K562 (cell line): ENCODE data around the gene CRIP1. TPM values are rescaled to one million over a fixed set of nuclear protein-coding genes. Genes with fewer than 3 reads are reported as not detected.
A peak's percentile ranks its signal among the peaks of the same experiment; 100 is the strongest.

ENCODE experiments used
- ATAC-seq: fragments of 200-7000 bp; cut with Tn5 transposase; 3 replicates; pipeline ENCODE4 v1.9.1; 2020; ENCODE audit warnings: moderate library complexity
- BruUV-seq: library from RNA; stranded (reverse); fragments of 400-500 nt; replicated peaks from 2 replicates; lab custom pipeline; 2021; lab: Mats Ljungman, UMichigan
- CTCF ChIA-PET: fragments of 300-600 bp; formaldehyde crosslinking; extraction: SDS; loops from one replicate; lab custom pipeline; 2021; ENCODE audit warnings: low intra/inter-chr PET ratio; lab: Yijun Ruan, JAX
- POLR2A ChIA-PET: fragments of 300-600, 350-650 bp; sonication (Branson Sonifier 250); formaldehyde crosslinking; extraction: SDS; loops from one replicate; lab custom pipeline; 2021; ENCODE audit warnings: antibody characterized with exemption, inconsistent platforms; lab: Yijun Ruan, JAX
- DNase-seq, 4 experiments: peaks; one replicate each; pipeline versions ENCODE4 v3.0.0 to v3.0.0-alpha.2; 2011 to 2018; ENCODE audit warnings: low spot score in 3 of 4, mixed read lengths in 3 of 4; ENCODE audit errors: extremely low read depth in 1 of 4
- FAIRE-seq: peaks from 2 replicates; lab custom pipeline; 2011; peaks lifted over from hg19 to GRCh38; lab: Jason Lieb, UNC
- H2AFZ ChIP-seq: 2 replicates; pipeline ENCODE4 v1.6.0; 2011; ENCODE audit warnings: low read depth, low read length, control low read depth, inconsistent platforms
- H3K27ac ChIP-seq: fragments of 200-600 bp; 3 replicates; pipeline ENCODE4 v1.8.0; 2011; ENCODE audit warnings: low read depth, mild to moderate bottlenecking, control low read depth, inconsistent platforms, low read length, moderate library complexity, mixed read lengths; ENCODE audit errors: extremely low read depth
- H3K27me3 ChIP-seq, 2 experiments: fragments of 300-600 bp in 1 of 2; 2 replicates in 1 of 2; 3 replicates in 1 of 2; pipeline versions ENCODE4 v1.6.0 to v1.8.0; 2011; ENCODE audit warnings: inconsistent platforms in 2 of 2, low read length in 2 of 2, mild to moderate bottlenecking in 1 of 2, mixed read lengths in 1 of 2, moderate library complexity in 1 of 2; ENCODE audit not compliant: control insufficient read depth in 2 of 2, insufficient read depth in 2 of 2
- H3K36me3 ChIP-seq: fragments of 300-600 bp; 3 replicates; pipeline ENCODE4 v1.8.0; 2011; ENCODE audit warnings: mild to moderate bottlenecking, low read length, inconsistent platforms; ENCODE audit not compliant: control insufficient read depth, insufficient read depth
- H3K4me1 ChIP-seq, 2 experiments: fragments of 200-600 bp in 1 of 2; replicated peaks in 1 of 2; 2 replicates in 1 of 2; 3 replicates in 1 of 2; pipeline versions ENCODE4 v1.5.1 to v1.8.0; 2011; ENCODE audit warnings: inconsistent platforms in 2 of 2, low read length in 2 of 2, mild to moderate bottlenecking in 1 of 2, mixed read lengths in 1 of 2, moderate library complexity in 1 of 2; ENCODE audit not compliant: control insufficient read depth in 2 of 2, insufficient read depth in 2 of 2
- H3K4me2 ChIP-seq: 2 replicates; pipeline ENCODE4 v1.6.1; 2011; ENCODE audit warnings: low read length, control low read depth, inconsistent platforms, mixed read lengths; ENCODE audit not compliant: insufficient read depth
- H3K4me3 ChIP-seq: fragments of 200-600 bp; sonication (generic), shearing (Covaris generic); 2 replicates; pipeline ENCODE4 v1.5.1; 2016; ENCODE audit warnings: control low read depth, inconsistent platforms
- H3K79me2 ChIP-seq: fragments of 200-600 bp; 3 replicates; pipeline ENCODE4 v1.8.0; 2011; ENCODE audit warnings: low read length, inconsistent platforms; ENCODE audit not compliant: control insufficient read depth, insufficient read depth
- H3K9ac ChIP-seq, 2 experiments: 2 replicates each; pipeline versions ENCODE4 v1.6.0 to v1.6.1; 2011; ENCODE audit warnings: low read depth in 2 of 2, low read length in 2 of 2, control low read depth in 1 of 2, inconsistent platforms in 1 of 2, mild to moderate bottlenecking in 1 of 2, mixed read lengths in 1 of 2; ENCODE audit not compliant: insufficient read depth in 1 of 2
- H3K9me1 ChIP-seq: one replicate; pipeline ENCODE4 v1.6.0; 2011; ENCODE audit warnings: inconsistent platforms, mild to moderate bottlenecking, low read length, moderate library complexity; ENCODE audit not compliant: control insufficient read depth, insufficient read depth
- H3K9me3 ChIP-seq: replicated peaks from 2 replicates; pipeline ENCODE4 v1.5.1; 2011; ENCODE audit warnings: low read depth, low read length, inconsistent platforms; ENCODE audit not compliant: control insufficient read depth, insufficient read depth
- H4K20me1 ChIP-seq: replicated peaks from 2 replicates; pipeline ENCODE4 v1.6.1; 2011; ENCODE audit warnings: low read length, inconsistent platforms, mixed read lengths; ENCODE audit not compliant: control insufficient read depth, insufficient read depth
- KLF16 ChIP-seq: IDR thresholded peaks from 2 replicates; pipeline ENCODE4 v1.6.1; 2016; ENCODE audit warnings: antibody characterized with exemption
- POLR2G ChIP-seq: fragments of 200-400 bp; formaldehyde crosslinking; IDR thresholded peaks from 2 replicates; pipeline ENCODE4 v1.6.1; 2017; ENCODE audit warnings: low read depth, mild to moderate bottlenecking, antibody characterized with exemption, low read length, moderate library complexity
- RBM22 ChIP-seq: fragments of 200-400 bp; formaldehyde crosslinking; IDR thresholded peaks from 2 replicates; pipeline ENCODE4 v1.6.1; 2018; ENCODE audit warnings: low read length, low read depth; ENCODE audit not compliant: poor library complexity, severe bottlenecking
- WGBS: fragments of 100-300 bp; shearing (Covaris generic); methylation state at CpG from one replicate; pipeline ENCODE4 v1.1.6; 2016; ENCODE audit warnings: low coverage, mixed read lengths; ENCODE audit not compliant: insufficient coverage; ENCODE audit errors: missing lambda C conversion rate; 5-methylcytosine and 5-hydroxymethylcytosine counted together
- in situ Hi-C: fragments of 300-500 bp; cut with MboI; formaldehyde crosslinking; loops from 4 replicates; pipeline ENCODE4 v1.15.0; 2018; ENCODE audit warnings: inconsistent platforms, mixed read lengths
- intact Hi-C: fragments of 100-400 bp; cut with micrococcal nuclease; formaldehyde crosslinking; loops from 2 replicates; pipeline ENCODE4 v1.14.2; 2022
- polyA plus RNA-seq, 8 experiments: library from polyadenylated mRNA; depleted of rRNA in 4 of 8; stranded (reverse) in 5 of 8; unstranded in 3 of 8; fragments of >200 nt; fragmentation: Nextera tagmentation in 2 of 8; fragmentation: Illumina TruSeq in 1 of 8; extraction: Ambion mirVana in 2 of 8; extraction: Trizol in 1 of 8; gene quantifications; 2 replicates each; pipeline versions ENCODE4 v1.2.1 to v1.2.3, GENCODE V29; 2011 to 2014; ENCODE audit warnings: inconsistent platforms in 1 of 8, missing spikeins in 1 of 8
- total RNA-seq, 7 experiments: library from RNA; depleted of rRNA in 6 of 7; stranded (reverse); fragments of >200 nt in 6 of 7; fragmentation: Illumina TruSeq in 2 of 7; extraction: Trizol in 2 of 7; gene quantifications; 2 replicates each; pipeline versions ENCODE4 v1.2.1 to v1.2.3, GENCODE V29; 2011 to 2021; ENCODE audit warnings: low replicate concordance in 1 of 7
- TF ChIP-seq, protein P1 (sequence below), 2 experiments: IDR thresholded peaks in 1 of 2; conservative IDR thresholded peaks in 1 of 2; 2 replicates each; pipeline ENCODE4 v1.6.1; 2016; ENCODE audit warnings: low read depth in 2 of 2, mild to moderate bottlenecking in 1 of 2, missing compliant biosample characterization in 1 of 2, missing genetic modification characterization in 1 of 2, moderate library complexity in 1 of 2

CRIP1 gene
- total and polyA plus RNA-seq, 9 of the 15 experiments (the other 6 are each of a cell fraction or from before 2014, with no cell fraction given), result 0.11 to 0.58 (median 0.14) TPM; not detected in 6

DNA sequence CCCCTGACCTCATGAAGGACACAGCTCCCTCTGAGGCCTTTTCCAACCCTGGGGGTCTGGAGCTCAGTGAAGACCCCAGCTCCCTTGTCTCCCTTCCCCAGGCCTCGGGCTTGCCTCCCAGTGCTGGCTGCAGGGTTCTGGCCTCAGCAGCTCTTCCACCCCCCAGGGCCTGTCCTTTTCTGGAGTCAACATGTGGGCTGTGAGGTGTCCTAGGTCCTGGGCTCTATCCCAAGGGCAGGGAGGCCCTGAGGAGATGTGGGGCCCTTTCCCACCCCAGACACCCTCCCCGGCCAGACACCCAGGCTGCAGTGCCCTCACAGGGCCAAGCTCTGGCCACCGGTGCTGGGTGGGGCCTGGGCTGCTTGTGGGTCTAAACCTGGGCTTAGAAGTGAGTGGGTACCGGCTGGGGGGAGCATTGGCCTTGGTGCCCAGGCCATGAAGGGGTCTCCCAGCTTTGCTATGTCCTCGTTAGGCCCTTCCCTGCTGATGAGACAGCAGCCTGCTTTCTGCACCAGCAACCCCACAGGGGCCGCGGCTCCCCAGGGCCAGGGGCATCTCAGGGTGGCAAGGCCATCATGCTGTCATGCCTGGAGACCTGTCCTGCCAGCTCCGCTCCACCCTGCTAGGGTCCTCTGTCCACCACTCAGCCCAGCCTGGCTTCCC, 14.7 kb upstream of the CRIP1 start:
- 80% methylated on average over 4 of the region's 8 CpGs for WGBS
- Histone ChIP-seq H3K27me3 (peaks cover 0 to 7% of the 10 kb centered on the region in 2 experiments; a peak in 1 of 5 replicates), H3K27ac (no peak overlapping the region), H3K79me2 (no peaks in the 10 kb centered on the region), H3K9me3 (no peaks in the 10 kb centered on the region), H3K4me1 (peaks cover 0 to 79% of the 10 kb centered on the region in 2 experiments; a peak in 2 of 5 replicates), H3K36me3 (peaks cover 26% of the 10 kb centered on the region; the same call in 1 of the 3 replicates), H3K4me3 (no peak overlapping the region), H3K4me2 (no peak overlapping the region), H2AFZ (no peak overlapping the region), H3K9ac (peak overlapping the region in 1 of 2 experiments; percentile 26; a peak in 1 of 4 replicates), H3K9me1 (no peaks in the 10 kb centered on the region), H4K20me1 (no peaks in the 10 kb centered on the region; the same call in 1 of the 2 replicates)
- intact Hi-C loops, result loop anchor here (10.0 kb wide), 1 partner anchor 53 kb away; the partner anchor contains the start of gene TMEM121
- ChIA-PET POLR2A (interaction anchor here (1.6 to 1.9 kb wide), 2 partner anchors 9 to 15 kb away, joined by 5 to 8 read pairs; no protein-coding TSS in a partner anchor), CTCF (interaction anchor here (1.1 kb wide), 1 partner anchor 17 kb away, joined by 4 read pairs; no protein-coding TSS in a partner anchor)
- ATAC-seq (no peak), DNase-seq (no peak), FAIRE-seq (no peak)
- no peak for TF ChIP-seq KLF16
- peak; percentile 56; the same call in 1 of the 2 replicates for TF ChIP-seq POLR2G
- TF ChIP-seq, protein P1, sequence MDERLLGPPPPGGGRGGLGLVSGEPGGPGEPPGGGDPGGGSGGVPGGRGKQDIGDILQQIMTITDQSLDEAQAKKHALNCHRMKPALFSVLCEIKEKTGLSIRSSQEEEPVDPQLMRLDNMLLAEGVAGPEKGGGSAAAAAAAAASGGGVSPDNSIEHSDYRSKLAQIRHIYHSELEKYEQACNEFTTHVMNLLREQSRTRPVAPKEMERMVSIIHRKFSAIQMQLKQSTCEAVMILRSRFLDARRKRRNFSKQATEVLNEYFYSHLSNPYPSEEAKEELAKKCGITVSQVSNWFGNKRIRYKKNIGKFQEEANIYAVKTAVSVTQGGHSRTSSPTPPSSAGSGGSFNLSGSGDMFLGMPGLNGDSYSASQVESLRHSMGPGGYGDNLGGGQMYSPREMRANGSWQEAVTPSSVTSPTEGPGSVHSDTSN (CRISPR knock-in tag; IDR thresholded peaks at IDR 0.05; ENCODE audit: low read depth), result no peak
- TF ChIP-seq, protein P1 (tag; conservative IDR thresholded peaks at IDR 0.05; ENCODE audit: low read depth), result no peak
- TF ChIP-seq RBM22, result peak; percentile 32
- in situ Hi-C loops, result no loop called here
- BruUV-seq, result no TSS peak
